GM13976 (cell line): ENCODE data around the gene IKZF5.

ENCODE experiments used
- DNase-seq: peaks from one replicate; pipeline ENCODE4 v3.0.0; 2012; ENCODE audit warnings: low spot score
- in situ Hi-C: fragments of 300-500 bp; cut with MboI; formaldehyde crosslinking; loops from one replicate; pipeline ENCODE4 v1.12.0; 2022; ENCODE audit warnings: low sequenced_read_pairs, mixed read lengths, inconsistent platforms; ENCODE audit not compliant: unreplicated experiment
- TF ChIP-seq, protein P1 (sequence below): IDR thresholded peaks from 2 replicates; pipeline ENCODE4 v1.5.1; 2012; ENCODE audit warnings: borderline replicate concordance, mild to moderate bottlenecking; ENCODE audit not compliant: insufficient read depth; ENCODE audit errors: extremely low read depth, missing control alignments, control extremely low read depth

Gene IKZF5

GRCh38 chr10:122988501-122988900, 20.1 kb downstream of the IKZF5 start:
- in situ Hi-C loops, result no loop called here
- TF ChIP-seq, protein P1, sequence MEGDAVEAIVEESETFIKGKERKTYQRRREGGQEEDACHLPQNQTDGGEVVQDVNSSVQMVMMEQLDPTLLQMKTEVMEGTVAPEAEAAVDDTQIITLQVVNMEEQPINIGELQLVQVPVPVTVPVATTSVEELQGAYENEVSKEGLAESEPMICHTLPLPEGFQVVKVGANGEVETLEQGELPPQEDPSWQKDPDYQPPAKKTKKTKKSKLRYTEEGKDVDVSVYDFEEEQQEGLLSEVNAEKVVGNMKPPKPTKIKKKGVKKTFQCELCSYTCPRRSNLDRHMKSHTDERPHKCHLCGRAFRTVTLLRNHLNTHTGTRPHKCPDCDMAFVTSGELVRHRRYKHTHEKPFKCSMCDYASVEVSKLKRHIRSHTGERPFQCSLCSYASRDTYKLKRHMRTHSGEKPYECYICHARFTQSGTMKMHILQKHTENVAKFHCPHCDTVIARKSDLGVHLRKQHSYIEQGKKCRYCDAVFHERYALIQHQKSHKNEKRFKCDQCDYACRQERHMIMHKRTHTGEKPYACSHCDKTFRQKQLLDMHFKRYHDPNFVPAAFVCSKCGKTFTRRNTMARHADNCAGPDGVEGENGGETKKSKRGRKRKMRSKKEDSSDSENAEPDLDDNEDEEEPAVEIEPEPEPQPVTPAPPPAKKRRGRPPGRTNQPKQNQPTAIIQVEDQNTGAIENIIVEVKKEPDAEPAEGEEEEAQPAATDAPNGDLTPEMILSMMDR, result no peak
- no peak for DNase-seq

DNA sequence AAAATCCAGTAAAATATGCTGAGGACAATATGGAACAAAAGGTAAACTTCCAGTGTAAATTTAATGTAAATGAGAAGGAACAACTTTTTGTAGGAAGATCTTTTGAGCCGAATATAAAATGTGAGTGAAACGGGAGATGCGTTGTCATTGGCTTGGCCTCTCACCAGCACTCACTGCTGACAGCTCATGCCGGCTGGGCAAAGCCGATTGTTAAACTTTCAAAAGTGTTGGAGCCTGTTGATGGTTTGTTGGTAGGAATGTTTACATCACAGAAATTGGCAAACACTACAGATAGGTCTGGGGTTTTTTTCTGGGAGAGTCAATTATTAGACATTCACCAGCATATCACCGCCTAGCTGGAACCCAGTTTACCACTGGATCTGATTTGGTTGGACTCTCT, 22.3 kb downstream of the IKZF5 start:
- in situ Hi-C loops, result no loop called here
- TF ChIP-seq, protein P1, result no peak
- no peak for DNase-seq

- TF ChIP-seq, protein P1, result no peak
- in situ Hi-C loops, result no loop called here
- DNase-seq, result no peak
Observed at GRCh38 chr10:122984708-122985107, 23.9 kb downstream of the IKZF5 start.

DNA sequence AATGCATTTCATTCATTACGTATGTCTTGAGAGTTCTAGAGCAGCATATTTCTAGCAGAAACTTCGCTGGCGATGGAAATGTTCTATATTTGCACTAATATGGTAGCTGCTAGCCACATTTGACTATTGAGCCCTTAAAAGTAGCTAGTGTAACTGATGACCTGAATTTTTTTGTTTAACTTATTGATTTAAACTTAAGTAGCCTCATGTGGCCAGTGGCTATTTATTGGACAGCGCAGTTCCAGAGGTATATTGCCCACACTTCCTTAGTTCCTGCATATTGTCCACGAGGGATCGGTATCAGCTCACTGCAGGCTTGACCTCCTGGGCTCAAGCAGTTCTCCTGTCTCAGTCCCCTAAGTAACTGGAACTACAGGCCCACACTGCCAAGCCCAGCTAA, 24.7 kb downstream of the IKZF5 start:
- in situ Hi-C loops, result no loop called here
- DNase-seq, result no peak
- TF ChIP-seq, protein P1, result no peak

DNA sequence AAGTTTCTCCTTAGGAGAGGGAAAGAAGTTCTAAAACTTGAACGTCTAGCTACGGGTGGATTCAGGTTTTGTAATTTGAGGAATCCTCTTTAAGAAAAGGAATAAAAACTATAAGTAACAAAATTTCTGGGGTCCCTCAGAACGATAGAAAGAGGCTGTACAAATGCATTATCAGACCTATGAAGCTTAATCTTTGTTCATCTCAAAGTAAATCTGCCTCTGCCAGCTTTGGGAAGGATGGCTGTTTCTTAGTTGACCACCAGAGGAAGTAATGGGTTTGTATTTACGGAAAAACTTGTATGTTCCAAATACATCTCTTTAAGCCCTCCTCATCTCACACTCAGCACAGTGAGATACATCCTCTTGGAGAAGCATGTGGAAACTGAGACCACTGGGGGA, 27.5 kb downstream of the IKZF5 start:
- peak; percentile 37 for DNase-seq
- TF ChIP-seq, protein P1, result peak; percentile 9
- in situ Hi-C loops, result no loop called here

DNA sequence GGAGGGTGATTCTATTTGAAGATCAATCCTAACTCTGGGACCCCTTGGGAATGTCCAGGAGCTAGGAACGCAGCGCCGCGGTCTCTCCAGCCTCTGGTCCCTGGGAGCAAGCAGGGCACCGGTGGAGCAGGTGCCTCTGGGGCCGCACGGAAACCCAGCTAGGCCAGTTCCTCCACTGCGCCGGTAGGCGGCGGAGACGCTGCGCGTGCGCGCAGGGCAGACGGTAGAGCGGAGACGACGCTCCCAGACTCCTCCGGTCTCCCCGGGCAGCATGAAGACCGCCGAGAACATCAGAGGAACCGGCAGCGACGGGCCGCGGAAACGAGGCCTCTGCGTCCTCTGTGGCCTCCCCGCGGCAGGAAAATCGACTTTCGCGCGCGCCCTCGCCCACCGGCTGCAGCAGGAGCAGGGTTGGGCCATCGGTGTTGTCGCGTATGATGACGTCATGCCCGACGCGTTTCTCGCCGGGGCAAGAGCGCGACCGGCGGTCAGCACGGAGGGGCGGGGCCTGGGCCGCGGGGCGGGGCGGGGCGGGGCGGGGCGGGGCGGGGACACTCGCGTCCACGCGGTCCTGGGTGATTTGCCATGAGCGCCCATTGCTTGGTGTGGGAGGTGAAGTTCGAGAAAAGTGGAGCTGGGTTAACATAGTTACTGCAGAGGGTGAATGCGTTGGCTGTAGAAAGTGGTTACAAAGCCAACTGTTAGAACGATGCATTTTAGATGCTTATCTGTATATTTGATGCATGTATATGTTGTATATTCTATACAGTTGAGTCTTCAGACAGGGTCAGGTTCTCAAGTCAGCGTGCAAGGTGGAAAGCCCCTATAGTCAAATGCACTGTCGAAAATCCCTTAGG, 28.2 kb downstream of the IKZF5 start, which contains the start of gene PSTK:
Gene PSTK (plus strand): TSS at position 193 of the 857 bp plus-strand sequence. CDS start 79 bp downstream, at position 272.
- in situ Hi-C loops, result no loop called here
- TF ChIP-seq, protein P1, result peak; percentile 93
- peak; percentile 98 for DNase-seq

DNA sequence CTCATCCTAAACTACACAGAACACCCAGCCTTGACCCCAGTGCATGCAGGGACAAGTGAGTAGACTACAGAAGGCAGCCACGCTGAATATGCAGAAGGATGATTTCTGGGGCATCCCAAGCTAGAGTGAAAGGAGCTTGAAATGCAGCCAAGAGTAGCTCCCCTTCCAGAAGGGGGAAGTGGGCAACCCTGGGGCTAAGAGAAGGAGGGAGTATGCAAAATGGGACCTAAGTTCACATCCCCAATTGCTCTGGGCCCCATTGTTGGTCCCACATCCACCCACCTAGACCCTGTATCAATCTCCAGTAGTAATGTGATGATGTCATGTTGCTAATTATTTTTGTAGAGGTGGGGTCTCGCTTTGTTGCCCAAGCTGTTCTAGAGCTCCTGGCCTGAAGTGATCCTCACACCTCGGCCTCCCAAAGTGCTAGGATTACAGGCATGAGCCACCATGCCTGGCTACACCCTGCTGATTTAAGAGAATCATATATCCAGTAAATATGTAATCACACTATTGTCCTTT, 34.0 kb downstream of the IKZF5 start:
- TF ChIP-seq, protein P1, result no peak
- DNase-seq, result no peak
- in situ Hi-C loops, result no loop called here
